ENCODE data around the gene IL1RL1. TPM values are rescaled to one million over a fixed set of nuclear protein-coding genes. Genes with fewer than 3 reads are reported as not detected.

Gene IL1RL1
- total RNA-seq, 1 donor = under 0.01 TPM

GRCh38 chr2:102366406-102367112 lies 55.2 kb downstream of the IL1RL1 start:
- no peaks in the 10 kb centered on the region for H4K20me1 ChIP-seq (ENCODE audit: insufficient read depth, low read length)
- TF ChIP-seq CTCF (IDR thresholded peaks at IDR 0.05; ENCODE audit: extremely low read depth, low read depth, low read length) = no peak
- H3K36me3 ChIP-seq (ENCODE audit: insufficient read depth, low read length) = no peaks in the 10 kb centered on the region
- H3K27ac ChIP-seq (ENCODE audit: low read depth, low read length) = no peak overlapping the region
- no peaks in the 10 kb centered on the region for H3K9me3 ChIP-seq (ENCODE audit: low read depth, low read length)
- H3K4me1 ChIP-seq (ENCODE audit: insufficient read depth, low read length) = no peaks in the 10 kb centered on the region
- H2AFZ ChIP-seq (ENCODE audit: low read length) = no peak overlapping the region
- DNase-seq (ENCODE audit: insufficient read length, low spot score, missing footprints) = no peak
- no peak overlapping the region for H3K4me2 ChIP-seq (ENCODE audit: insufficient read depth, low read length)
- no peaks in the 10 kb centered on the region for H3K79me2 ChIP-seq (ENCODE audit: insufficient read depth, low read length)
- H3K4me3 ChIP-seq (ENCODE audit: insufficient read depth, low read length) = no peak overlapping the region
- H3K27me3 ChIP-seq (ENCODE audit: insufficient read depth, low read length) = peaks cover 4% of the 10 kb centered on the region

GRCh38 chr2:102367331-102367971 lies 56.1 kb downstream of the IL1RL1 start:
- Histone ChIP-seq H3K27ac (ENCODE audit: low read depth, low read length) (no peak overlapping the region), H3K79me2 (ENCODE audit: insufficient read depth, low read length) (no peaks in the 10 kb centered on the region), H3K27me3 (ENCODE audit: insufficient read depth, low read length) (peaks cover 4% of the 10 kb centered on the region), H3K4me1 (ENCODE audit: insufficient read depth, low read length) (no peaks in the 10 kb centered on the region), H3K36me3 (ENCODE audit: insufficient read depth, low read length) (no peaks in the 10 kb centered on the region), H3K4me3 (ENCODE audit: insufficient read depth, low read length) (no peak overlapping the region), H3K4me2 (ENCODE audit: insufficient read depth, low read length) (no peak overlapping the region), H4K20me1 (ENCODE audit: insufficient read depth, low read length) (no peaks in the 10 kb centered on the region), H3K9me3 (ENCODE audit: low read depth, low read length) (no peaks in the 10 kb centered on the region), H2AFZ (ENCODE audit: low read length) (no peak overlapping the region)
- no peak for TF ChIP-seq CTCF (IDR thresholded peaks at IDR 0.05; ENCODE audit: extremely low read depth, low read depth, low read length)
- DNase-seq (ENCODE audit: insufficient read length, low spot score, missing footprints) = no peak

GRCh38 chr2:102368461-102369109 lies 57.2 kb downstream of the IL1RL1 start:
- no peak overlapping the region for H2AFZ ChIP-seq (ENCODE audit: low read length)
- TF ChIP-seq CTCF (IDR thresholded peaks at IDR 0.05; ENCODE audit: extremely low read depth, low read depth, low read length) = no peak

GRCh38 chr2:102369866-102370265 lies 58.5 kb downstream of the IL1RL1 start:
- Histone ChIP-seq H3K4me2 (ENCODE audit: insufficient read depth, low read length) (no peak overlapping the region), H3K27ac (ENCODE audit: low read depth, low read length) (no peak overlapping the region), H3K4me3 (ENCODE audit: insufficient read depth, low read length) (no peak overlapping the region), H2AFZ (ENCODE audit: low read length) (no peak overlapping the region), H3K36me3 (ENCODE audit: insufficient read depth, low read length) (no peaks in the 10 kb centered on the region), H3K4me1 (ENCODE audit: insufficient read depth, low read length) (no peaks in the 10 kb centered on the region), H3K9me3 (ENCODE audit: low read depth, low read length) (no peaks in the 10 kb centered on the region), H4K20me1 (ENCODE audit: insufficient read depth, low read length) (no peaks in the 10 kb centered on the region), H3K27me3 (ENCODE audit: insufficient read depth, low read length) (no peaks in the 10 kb centered on the region), H3K79me2 (ENCODE audit: insufficient read depth, low read length) (no peaks in the 10 kb centered on the region)
- no peak for DNase-seq (ENCODE audit: insufficient read length, low spot score, missing footprints)
- TF ChIP-seq CTCF (IDR thresholded peaks at IDR 0.05; ENCODE audit: extremely low read depth, low read depth, low read length) = no peak

More at GRCh38 chr2:102368461-102369109, 57.2 kb downstream of the IL1RL1 start:
- Histone ChIP-seq H3K79me2 (ENCODE audit: insufficient read depth, low read length) (no peaks in the 10 kb centered on the region), H4K20me1 (ENCODE audit: insufficient read depth, low read length) (no peaks in the 10 kb centered on the region), H3K4me1 (ENCODE audit: insufficient read depth, low read length) (no peaks in the 10 kb centered on the region), H3K4me2 (ENCODE audit: insufficient read depth, low read length) (no peak overlapping the region), H3K36me3 (ENCODE audit: insufficient read depth, low read length) (no peaks in the 10 kb centered on the region), H3K4me3 (ENCODE audit: insufficient read depth, low read length) (no peak overlapping the region), H3K27ac (ENCODE audit: low read depth, low read length) (no peak overlapping the region), H3K27me3 (ENCODE audit: insufficient read depth, low read length) (peaks cover 2% of the 10 kb centered on the region), H3K9me3 (ENCODE audit: low read depth, low read length) (no peaks in the 10 kb centered on the region)
- no peak for DNase-seq (ENCODE audit: insufficient read length, low spot score, missing footprints)

Data from osteoblast (primary cell).